Embryonic facial prominence (tissue), 1 donor: ENCODE data around the gene SPTLC3.

ENCODE experiments used
- DNase-seq: peaks from one replicate; pipeline ENCODE4 v3.0.0-alpha.2; 2016; ENCODE audit errors: extremely low spot score

Gene SPTLC3

DNA sequence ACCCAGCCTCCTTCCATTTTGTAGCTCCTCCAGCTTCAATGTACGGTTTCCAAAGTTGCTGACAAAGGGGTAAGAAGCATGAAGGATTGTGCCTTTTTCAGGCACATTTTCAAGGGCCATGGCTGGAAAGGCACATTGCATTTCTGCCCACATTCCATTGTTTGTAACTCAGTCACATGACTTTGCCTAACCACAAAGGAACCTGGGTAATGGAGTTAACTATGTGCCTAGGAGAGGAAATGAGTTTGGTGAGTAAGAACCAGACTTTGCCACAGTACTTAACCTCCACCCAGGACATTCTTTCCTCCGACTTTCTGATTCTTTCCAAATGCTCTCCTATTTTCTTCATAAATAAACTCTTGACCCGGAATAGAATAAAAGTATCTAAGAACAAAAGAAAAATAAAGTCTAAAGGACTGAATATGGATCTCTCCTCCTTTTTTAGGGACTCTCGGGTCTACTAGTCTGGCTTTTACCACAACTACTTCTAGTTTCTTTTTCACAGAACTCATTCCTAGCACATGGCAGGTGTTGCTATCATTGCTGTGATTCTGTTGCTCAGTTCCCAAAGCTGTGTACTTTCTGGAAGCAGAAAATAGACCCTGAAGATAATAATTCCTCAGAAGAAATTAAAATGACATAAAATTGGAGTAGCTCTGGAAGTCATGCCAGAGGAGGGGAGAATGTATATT lies 130.8 kb downstream of the SPTLC3 start:
- no peak for DNase-seq

DNA sequence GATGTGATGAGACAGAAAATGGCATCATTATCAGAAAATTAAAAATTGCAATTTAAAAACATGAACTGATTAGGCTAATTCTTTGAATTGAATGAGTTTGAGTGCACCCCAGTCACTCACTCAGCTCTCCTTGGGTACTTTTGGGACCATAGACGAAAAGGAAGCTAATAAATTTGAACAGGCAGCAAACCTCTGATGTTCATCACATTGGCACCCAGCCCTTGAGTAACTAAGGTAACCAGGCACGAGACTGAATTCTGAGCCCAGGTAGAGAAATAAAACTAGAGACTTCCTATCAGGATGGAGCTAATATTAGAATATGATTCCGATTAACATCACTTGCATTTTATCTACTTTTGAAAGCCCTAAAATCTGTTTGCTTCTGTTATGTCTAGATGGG lies 131.4 kb downstream of the SPTLC3 start:
- DNase-seq, result no peak

- DNase-seq, result no peak
Measured at GRCh38 chr20:13140775-13141174, 132.0 kb downstream of the SPTLC3 start.

- DNase-seq, result no peak
Measured at GRCh38 chr20:13141546-13141945, 132.8 kb downstream of the SPTLC3 start.

DNA sequence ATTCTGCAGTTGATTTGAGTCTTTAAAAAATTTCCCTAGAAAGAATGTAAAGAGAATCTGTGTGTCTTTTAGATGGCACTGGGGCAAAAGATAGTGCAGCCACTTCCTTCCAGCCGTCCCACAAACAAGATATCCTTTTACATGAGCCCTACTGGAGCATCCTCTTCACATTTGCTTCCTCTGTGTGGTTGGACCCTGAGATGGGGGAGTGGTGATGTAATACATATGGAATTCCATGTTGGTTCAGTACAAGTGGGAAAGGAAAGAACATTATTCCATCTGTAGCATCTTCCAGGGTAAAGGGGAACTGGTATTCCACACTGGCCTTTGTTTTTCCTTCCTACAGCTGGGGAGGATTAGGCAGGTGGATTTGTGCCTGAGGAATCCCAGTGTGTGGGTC lies 133.4 kb downstream of the SPTLC3 start:
- no peak for DNase-seq

DNA sequence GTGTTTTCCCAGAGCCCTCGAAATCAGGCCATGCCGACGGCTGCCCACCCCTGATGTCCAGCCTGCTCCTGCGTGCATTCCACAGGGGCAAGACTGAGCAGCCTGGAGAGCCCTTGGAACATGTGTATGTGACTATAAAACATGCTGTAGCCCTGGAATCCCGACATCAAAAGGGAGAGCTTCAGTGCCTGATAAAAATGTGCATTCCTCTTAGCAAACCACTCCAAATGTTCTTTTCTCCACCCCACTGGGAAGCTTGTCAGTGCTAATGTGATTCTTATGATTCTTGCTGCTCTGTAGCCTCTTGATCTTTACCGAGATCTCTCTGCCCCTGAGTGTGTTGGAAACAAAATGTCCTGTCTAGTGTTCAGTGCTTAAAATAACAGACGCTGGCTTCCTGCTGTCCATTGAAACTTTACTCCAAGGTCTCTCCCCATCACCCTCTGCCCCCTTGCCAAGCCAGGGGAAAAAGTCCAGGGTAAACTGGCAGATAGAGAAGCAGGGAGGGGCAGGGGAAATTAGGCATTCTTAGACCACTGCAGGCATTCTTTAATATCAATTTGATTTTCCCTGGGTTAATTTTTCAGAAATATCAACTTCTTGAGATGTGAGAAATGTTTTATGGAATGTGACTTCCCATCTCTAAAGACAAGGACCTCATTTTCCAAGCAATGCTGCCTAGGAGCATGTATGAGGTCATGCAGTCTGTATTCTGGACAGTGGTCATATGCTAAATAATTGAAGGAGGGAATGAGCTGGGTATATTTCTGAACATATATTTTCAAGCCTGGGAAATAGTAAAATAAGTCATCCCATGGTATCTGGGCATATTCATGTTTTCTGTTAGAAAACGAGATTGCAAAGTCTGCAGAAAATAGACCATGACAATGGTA lies 138.5 kb downstream of the SPTLC3 start:
- no peak for DNase-seq

- DNase-seq, result no peak
Measured at GRCh38 chr20:13147971-13148370, 139.2 kb downstream of the SPTLC3 start.

DNA sequence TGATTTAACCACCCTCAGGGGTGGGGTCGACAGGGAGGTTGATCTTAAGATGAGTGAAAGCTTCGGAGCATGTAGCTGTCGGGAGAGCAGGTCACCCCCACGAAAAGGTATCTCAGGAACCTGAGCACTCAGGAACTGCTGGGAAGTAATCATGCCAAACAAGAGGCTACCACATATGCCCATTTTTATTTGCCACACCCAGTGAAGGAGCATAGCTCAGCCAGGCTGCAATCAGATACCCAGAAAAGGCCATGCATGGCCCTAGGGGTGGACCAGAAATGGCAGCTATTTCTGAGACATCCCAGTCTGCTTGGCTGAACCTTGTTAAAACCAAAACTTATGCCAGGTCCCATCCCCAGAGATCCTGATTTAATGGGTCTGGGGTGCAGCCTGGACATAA lies 139.6 kb downstream of the SPTLC3 start:
- no peak for DNase-seq

DNA sequence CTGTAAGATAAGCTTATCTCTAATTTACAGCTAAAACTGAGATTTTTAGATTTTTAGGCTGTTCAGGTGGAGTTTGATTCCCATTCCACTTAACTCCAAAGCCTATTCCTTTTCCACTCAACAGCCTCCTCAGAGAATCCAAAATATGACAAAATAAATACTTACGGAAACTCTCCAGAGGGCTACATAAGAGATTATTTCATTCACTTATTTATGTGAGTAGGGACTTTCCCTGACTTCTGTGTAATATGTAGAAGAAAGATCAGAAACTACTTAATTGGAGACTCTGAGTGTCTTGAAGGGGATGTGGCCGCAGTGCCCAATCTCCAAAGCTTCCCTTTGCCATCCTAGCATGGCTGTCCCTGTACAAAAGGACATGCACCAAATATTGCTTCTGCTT lies 140.2 kb downstream of the SPTLC3 start:
- no peak for DNase-seq

DNA sequence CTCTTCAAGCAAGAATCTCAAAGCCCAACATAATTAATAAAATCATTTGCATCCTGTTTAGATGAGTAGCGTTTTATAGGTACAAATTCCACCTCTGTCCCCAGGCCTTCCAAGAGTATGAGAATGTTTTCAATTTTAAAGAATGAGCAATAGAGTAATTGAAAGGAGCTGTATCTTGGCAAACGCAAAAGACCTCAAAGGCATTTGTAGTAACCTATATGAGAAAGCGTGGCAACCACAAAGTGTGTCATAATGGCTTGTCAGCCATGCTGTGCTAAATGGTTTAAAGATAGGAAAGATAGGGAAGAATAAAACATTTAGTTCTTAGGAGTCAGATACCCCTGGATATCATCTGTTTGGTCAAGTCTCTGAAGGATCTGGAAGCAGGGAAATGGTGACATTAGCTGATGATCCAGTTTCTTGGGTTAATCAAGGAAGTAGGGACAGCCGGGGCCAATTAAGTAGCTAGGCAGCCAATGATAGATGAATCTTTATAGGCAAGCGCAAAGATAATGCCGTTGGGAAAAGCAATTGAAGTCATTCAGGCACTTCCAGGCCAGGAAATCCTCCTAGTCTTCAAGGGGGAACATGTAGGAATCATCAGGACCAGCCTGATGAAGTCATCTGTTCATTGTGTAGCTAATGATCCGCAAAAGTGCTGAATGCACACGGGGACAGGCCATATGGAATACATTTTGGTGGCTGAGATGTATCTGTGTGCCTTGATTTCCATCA lies 140.8 kb downstream of the SPTLC3 start:
- DNase-seq, result no peak

DNA sequence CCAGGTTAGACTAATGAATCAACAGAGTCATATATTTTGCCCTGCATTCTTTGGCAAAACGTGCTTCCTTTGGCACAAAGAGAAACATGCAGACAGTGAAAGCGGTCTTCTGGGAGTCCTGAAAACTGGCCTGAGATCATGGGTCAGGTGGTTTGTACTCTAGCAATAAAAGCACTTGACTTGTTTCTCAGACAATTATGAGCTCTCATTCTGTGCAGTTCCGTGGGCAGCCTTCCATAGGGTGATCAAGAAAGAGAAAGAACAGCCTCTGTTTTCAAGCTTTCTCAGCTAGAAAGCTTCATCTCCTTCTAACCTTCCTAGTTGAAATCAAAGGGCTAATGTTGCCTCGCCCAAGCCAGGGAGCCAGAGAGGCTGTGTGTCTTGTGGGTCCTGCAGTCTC lies 149.6 kb downstream of the SPTLC3 start:
- no peak for DNase-seq

DNA sequence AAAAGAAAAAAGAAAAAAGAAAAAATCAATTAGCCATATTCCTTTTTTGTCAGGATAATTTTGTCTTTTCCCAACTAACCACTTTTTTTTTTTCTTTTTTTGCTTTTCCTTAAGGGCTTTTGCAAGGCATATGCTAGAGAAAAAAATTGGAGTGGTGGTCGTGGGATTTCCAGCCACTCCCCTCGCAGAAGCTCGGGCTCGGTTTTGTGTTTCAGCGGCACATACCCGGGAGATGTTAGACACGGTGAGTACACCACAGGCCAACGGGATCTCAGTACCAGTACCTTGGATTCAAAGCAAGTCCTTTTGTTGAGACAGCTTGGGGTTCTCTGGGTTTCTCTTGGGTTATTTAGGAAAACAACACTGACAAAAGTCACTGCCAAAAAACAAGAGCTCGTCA lies 151.1 kb downstream of the SPTLC3 start:
- no peak for DNase-seq

GRCh38 chr20:13165203-13165602 lies 156.4 kb downstream of the SPTLC3 start:
- DNase-seq, result no peak

GRCh38 chr20:13166011-13166410 lies 157.2 kb downstream of the SPTLC3 start:
- no peak for DNase-seq

DNA sequence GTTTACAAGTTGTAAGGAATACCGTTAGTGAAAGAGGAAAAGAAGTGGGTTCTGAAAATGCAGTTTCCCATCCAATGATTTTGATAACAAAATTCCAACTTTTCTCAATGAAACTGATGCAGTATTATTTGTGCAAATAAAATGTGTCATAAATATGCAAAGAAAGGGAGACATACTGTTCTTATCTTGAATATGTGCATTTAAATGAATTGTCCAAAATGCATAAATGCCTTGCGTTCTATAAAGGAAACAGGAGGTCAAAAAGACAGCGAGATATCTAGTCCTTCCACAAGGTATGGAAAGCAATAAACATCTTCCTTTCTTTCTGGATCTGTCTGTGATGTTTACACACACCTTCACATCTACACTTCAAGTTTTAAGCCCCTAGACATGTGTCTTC lies 157.7 kb downstream of the SPTLC3 start:
- DNase-seq, result no peak

GRCh38 chr20:13169086-13169485 lies 160.3 kb downstream of the SPTLC3 start:
- no peak for DNase-seq

DNA sequence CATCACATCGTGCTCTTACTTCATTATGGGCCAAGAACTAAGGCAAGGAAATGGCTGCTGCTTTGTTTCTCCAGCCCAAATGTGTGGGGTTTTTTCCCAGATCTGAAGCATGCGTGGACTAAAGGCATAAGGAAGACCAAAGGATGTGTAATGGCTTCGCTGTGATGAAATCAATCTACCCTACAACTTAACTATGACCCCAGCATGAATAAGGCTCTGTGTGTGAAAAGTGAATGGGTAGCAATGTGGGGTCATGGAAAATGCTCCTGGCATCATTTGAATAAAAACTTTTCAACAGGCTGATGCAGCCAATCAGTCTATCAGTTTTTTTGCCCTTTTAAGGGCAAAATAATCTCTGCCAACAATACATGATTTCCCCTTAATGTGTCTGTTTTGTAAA lies 162.0 kb downstream of the SPTLC3 start:
- no peak for DNase-seq

DNA sequence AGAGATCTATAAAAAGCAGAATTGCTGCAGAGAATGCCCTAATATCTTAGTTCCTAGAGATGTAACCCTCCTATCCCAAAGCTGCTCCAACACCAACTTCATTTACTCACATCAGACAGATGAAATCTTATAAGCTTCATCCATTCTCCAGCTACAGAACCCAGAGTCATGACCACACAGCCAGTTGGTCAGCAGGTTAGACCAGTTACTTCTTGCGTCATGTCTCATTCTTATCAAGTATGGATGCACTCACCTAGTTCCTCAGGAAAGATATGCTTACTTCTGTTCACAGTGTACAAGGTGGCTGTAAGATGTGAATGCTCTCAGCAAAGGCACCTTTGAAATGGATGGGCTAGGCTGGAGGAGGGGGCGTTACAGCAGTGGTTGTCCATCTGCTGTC lies 164.4 kb downstream of the SPTLC3 start:
- DNase-seq, result no peak

DNA sequence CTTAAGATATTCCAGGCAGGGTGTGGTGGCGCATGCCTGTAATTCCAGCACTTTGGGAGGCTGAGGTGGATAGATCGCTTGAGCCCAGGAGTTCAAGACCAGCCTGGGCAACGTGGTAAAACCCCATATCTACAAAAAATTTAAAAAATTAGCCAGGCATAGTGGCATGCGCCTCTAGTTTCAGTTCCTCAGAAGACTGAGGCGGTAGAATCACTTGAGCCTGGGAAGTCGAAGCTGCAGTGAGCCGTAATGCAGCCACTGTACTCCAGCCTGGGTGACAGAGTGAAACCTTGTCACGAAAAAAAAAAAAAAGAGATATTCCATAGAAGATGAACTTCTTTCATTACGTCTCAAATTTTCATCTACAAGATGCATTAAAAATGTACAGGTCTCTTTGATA lies 165.6 kb downstream of the SPTLC3 start:
- no peak for DNase-seq

DNA sequence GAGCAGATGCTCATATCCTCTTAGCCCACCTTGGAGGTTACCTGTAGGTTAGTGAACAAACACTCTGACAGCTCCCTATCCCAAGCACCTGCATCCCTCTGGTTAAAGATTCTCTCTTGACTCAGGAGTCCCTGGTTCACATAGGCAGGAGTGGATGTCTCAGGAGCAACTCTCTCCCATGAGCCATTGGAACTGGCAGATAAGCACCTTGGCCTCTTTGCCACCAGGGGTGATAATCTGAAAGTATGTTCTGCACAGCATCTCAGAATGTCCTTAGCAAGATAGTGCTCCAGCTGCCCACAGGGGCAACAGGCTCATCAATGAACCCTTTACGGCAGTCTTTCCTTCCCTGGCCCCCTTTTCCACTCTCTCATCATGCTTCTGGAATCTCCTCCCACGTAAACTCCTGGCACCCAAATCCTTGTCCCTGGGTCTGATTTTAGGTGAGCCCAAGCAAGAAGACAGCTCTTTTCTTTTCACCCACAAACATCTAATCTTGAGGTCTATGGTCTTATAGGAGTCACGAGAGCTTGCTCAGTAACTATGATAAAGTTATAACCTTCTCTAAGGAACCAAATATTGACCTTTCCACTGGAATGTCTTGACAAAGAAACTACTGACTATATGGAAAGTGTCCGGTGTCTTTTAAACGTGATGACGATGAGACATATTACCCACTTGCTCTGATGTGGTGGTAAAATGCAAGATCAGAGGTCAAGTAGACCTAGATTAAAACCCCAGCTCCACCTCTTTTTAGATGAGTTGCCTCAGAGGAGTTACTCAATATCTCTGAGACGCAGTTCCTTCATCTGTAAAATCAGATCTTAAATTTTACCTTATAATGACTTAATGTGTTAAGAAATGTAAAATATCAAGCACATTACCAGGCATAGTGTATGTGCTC lies 172.5 kb downstream of the SPTLC3 start:
- no peak for DNase-seq

- DNase-seq, result no peak
Measured at GRCh38 chr20:13183005-13183404, 174.2 kb downstream of the SPTLC3 start.
